IgD-negative memory B cell (primary cell): Measurements from ENCODE around the gene CLEC19A. TPM values are rescaled to one million over a fixed set of nuclear protein-coding genes. Genes with fewer than 3 reads are reported as not detected.

Experiments used
- H3K27ac Mint-ChIP-seq, 3 donors: one replicate each; pipeline ENCODE4 v1.8.0; 2020 to 2022; ENCODE audit warnings: mild to moderate bottlenecking in 3 of 3, mixed read lengths in 3 of 3, moderate library complexity in 1 of 3
- H3K27me3 Mint-ChIP-seq: one replicate; pipeline ENCODE4 v1.8.0; 2021; ENCODE audit warnings: mixed read lengths
- H3K36me3 Mint-ChIP-seq: one replicate; pipeline ENCODE4 v1.8.0; 2020; ENCODE audit warnings: mild to moderate bottlenecking, mixed read lengths
- H3K4me1 Mint-ChIP-seq, 3 donors: one replicate each; pipeline ENCODE4 v1.8.0; 2020 to 2022; ENCODE audit warnings: mixed read lengths in 3 of 3, mild to moderate bottlenecking in 1 of 3
- H3K4me3 Mint-ChIP-seq, 4 donors: one replicate each; pipeline ENCODE4 v1.8.0; 2020 to 2022; ENCODE audit warnings: mild to moderate bottlenecking in 4 of 4, mixed read lengths in 4 of 4, moderate library complexity in 3 of 4
- H3K9me3 Mint-ChIP-seq, 3 donors: one replicate each; pipeline ENCODE4 v1.8.0; 2020 to 2021; ENCODE audit warnings: mixed read lengths in 3 of 3, mild to moderate bottlenecking in 1 of 3
- polyA plus RNA-seq: library from polyadenylated mRNA; unstranded; fragments of 300-500 nt; fragmentation: Illumina TruSeq; gene quantifications from one replicate; pipeline ENCODE4 v1.2.3, GENCODE V29; 2021

Gene CLEC19A
- polyA plus RNA-seq, result not detected

DNA sequence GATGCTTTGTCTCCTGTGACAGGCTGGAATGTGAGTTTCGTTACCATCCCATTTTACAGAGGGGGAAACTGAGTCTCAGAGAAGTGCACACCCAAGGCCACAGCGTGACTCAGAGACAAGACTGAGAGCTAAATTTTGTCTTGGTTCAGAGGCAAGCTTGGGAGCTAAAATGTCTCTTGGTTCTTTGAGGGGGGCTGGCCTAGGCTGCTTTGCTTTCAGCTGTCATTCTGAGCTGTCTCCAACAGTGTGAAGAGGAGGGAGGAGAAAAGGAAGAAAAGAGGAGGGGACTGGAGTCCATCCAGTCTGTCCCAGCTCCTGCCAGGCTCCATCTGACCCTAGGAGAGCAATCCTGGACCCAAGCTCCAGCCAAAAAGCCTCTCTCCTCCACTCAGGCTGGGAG lies at the start of gene CLEC19A:
Gene CLEC19A, plus strand, starts transcription at position 301 of the 400 bp plus-strand sequence. CDS start 121 bp downstream, outside the sequence.
- Mint-ChIP-seq H3K36me3 (no peaks in the 10 kb centered on the region), H3K9me3 (no peaks in the 10 kb centered on the region), H3K4me1 (no peaks in the 10 kb centered on the region), H3K27me3 (no peaks in the 10 kb centered on the region), H3K27ac (no peak within 1 kb of the TSS), H3K4me3 (no peak within 1 kb of the TSS)

GRCh38 chr16:19235886-19236285 lies 49.6 kb upstream of the CLEC19A start:
- Mint-ChIP-seq H3K4me3 (no peak overlapping the region), H3K36me3 (peaks cover 14% of the 10 kb centered on the region), H3K9me3 (peaks cover 4 to 26% (median 10%) of the 10 kb centered on the region in 3 donors), H3K27me3 (no peaks in the 10 kb centered on the region), H3K27ac (no peak overlapping the region), H3K4me1 (no peaks in the 10 kb centered on the region)

GRCh38 chr16:19236561-19237209 lies 48.8 kb upstream of the CLEC19A start:
- Mint-ChIP-seq H3K36me3 (peaks cover 12% of the 10 kb centered on the region), H3K4me3 (no peak overlapping the region), H3K27ac (no peak overlapping the region), H3K4me1 (no peaks in the 10 kb centered on the region), H3K27me3 (no peaks in the 10 kb centered on the region), H3K9me3 (peaks cover 3 to 26% (median 10%) of the 10 kb centered on the region in 3 donors)

DNA sequence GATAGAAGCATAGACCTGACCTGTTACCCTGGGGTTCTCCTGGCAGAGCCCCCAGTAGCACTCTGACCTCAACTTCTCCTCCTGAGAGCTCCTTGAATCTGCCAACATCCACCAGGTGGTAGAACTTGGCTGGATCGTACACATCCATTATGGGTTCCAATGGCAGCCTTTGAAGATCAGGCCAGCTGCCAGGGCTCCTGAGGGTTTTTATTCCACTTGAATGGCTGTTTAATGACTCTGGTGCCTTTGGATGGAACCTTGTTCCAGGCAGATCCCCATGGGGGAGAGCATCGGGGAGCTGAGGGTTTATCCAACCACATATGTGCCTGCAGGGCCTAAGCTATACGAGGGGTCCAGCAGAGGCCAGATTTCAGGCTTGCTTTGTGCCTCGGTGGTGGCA lies 47.1 kb upstream of the CLEC19A start:
- peaks cover 9% of the 10 kb centered on the region for H3K36me3 Mint-ChIP-seq
- no peak overlapping the region for H3K4me3 Mint-ChIP-seq
- peaks cover 1 to 26% (median 14%) of the 10 kb centered on the region in 3 donors for H3K9me3 Mint-ChIP-seq
- H3K4me1 Mint-ChIP-seq, result no peaks in the 10 kb centered on the region
- H3K27me3 Mint-ChIP-seq, result no peaks in the 10 kb centered on the region
- no peak overlapping the region for H3K27ac Mint-ChIP-seq

DNA sequence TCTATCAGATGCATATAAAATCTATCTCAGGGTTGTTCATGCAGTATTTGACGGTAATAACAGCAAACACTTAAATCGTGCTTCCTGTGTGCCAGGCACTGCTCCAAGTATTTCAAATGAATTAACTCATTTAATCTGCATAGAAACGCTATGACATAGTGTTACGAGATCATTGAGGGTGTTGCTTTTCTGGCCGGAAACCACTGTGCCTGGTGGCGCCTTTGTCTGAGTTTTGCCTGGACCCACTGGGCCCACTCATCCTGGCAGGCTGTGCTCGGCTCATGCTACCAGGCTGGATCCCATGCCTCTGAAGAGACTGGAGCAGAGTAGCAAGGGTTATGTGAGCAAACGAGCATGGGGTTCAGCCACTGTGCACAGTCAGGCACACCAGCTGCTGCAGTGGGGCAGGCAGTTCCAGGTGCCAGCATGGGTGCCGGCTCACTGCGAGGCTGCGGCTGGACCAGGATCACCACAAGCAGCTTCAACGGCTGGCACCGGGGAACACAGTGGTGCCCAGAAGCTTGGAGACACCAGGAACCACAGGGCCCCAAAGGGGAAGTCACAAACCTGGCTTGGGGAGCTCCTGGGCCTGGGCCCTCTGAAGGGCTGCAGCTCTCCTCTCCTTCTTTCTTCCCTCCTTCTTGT lies 45.9 kb upstream of the CLEC19A start:
- Mint-ChIP-seq H3K36me3 (peaks cover 9% of the 10 kb centered on the region), H3K27ac (no peak overlapping the region), H3K9me3 (peaks cover 1 to 24% (median 14%) of the 10 kb centered on the region in 3 donors), H3K4me1 (no peaks in the 10 kb centered on the region), H3K27me3 (no peaks in the 10 kb centered on the region), H3K4me3 (no peak overlapping the region)

DNA sequence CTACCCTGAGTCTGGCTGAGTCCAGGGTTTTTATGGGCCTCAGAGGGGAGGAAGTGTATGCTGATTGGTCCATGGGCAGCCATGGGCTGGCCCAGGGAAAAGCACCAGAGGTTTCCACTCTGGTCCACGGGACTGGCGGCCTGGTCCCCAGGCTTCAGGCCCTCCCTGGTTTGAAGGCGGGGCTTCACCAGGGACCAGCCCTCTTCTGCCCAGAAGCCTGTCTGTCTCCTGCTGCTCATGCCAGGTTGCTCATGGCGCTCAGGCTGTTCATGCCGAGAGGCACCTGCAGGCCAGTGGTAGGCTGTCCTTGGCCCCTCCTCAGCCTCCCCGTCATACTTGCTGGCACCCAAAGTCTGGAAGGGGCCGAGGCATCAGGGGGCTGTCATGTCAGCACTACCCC lies 45.0 kb upstream of the CLEC19A start:
- Mint-ChIP-seq H3K4me3 (no peak overlapping the region), H3K9me3 (peaks cover 1 to 15% (median 7%) of the 10 kb centered on the region in 3 donors), H3K27ac (no peak overlapping the region), H3K27me3 (no peaks in the 10 kb centered on the region), H3K36me3 (peaks cover 8% of the 10 kb centered on the region), H3K4me1 (no peaks in the 10 kb centered on the region)

DNA sequence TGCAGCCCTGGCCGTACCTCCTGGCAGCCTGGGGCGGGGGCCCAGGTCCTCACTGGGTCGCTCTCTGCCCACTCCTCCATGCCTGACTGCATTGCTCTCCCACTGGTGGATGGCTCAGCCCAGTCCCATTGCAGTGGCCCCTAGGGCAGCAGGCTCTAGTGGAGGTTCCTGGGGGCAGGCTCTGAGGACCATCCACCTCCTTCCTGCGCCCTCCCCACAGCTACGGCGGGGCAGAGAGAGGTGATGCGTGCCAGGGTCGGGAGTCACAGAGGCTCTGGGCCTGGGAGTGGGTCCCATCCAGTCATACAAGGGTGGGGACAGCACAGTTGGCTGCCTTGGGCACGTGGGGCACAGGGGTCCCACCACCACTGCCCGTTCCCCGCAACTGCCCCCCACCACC lies 44.0 kb upstream of the CLEC19A start:
- peaks cover 0 to 6% (median 5%) of the 10 kb centered on the region in 3 donors for H3K9me3 Mint-ChIP-seq
- H3K4me3 Mint-ChIP-seq, result no peak overlapping the region
- H3K36me3 Mint-ChIP-seq, result peaks cover 6% of the 10 kb centered on the region
- no peaks in the 10 kb centered on the region for H3K4me1 Mint-ChIP-seq
- no peaks in the 10 kb centered on the region for H3K27me3 Mint-ChIP-seq
- no peak overlapping the region for H3K27ac Mint-ChIP-seq

DNA sequence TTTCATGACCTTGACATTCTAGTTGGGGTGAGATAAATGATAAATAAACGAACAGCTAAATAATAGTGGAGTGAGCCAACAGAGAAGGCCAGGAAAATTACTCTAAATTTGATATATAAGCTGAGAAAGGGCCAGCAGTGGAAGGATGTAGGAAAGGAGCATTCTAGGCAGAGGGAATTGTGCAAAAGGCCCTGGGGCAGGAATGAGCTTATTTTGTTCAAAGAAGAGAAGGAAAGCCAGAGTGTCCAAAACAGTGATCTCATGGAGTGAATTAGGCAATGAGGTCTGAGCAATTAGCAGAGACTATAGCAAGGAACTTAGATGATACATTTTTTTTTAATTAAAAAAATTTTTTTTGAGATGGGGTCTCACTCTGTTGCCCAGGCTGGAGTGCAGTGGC lies 43.3 kb upstream of the CLEC19A start:
- no peak overlapping the region for H3K27ac Mint-ChIP-seq
- no peak overlapping the region for H3K4me3 Mint-ChIP-seq
- no peaks in the 10 kb centered on the region for H3K4me1 Mint-ChIP-seq
- H3K27me3 Mint-ChIP-seq, result no peaks in the 10 kb centered on the region
- peaks cover 6% of the 10 kb centered on the region for H3K36me3 Mint-ChIP-seq
- H3K9me3 Mint-ChIP-seq, result peaks cover 0 to 6% (median 4%) of the 10 kb centered on the region in 3 donors

GRCh38 chr16:19242987-19243575 lies 42.5 kb upstream of the CLEC19A start:
- Mint-ChIP-seq H3K27me3 (no peaks in the 10 kb centered on the region), H3K4me1 (no peaks in the 10 kb centered on the region), H3K4me3 (no peak overlapping the region)

DNA sequence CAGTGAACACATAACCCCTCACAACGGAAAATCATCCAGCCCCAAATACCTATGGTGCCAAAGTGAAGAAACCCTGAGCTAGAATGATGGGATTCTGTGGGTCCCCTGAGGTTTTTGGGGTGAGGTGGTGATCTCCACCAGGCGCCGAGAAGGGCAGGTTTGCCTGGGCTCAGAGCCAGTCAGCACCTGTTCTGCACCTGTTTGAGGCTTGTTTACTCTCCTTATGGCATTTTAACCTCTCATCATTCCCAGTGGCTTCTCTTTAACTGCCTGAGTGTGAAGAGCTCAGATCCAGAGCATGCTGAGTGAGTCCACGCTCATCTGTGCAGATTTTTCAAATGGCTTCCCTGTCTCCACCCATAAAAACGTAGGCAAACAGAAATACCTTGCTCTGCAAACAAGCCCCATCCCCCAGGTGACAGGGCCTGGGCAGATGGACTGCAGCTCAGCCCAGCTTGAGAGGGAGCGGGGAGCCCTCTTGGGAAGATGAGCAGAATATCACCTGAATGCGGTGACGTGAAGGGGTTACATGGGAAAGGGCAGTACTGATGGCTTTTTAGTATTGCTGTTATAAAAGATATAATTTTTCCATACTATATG lies 40.1 kb upstream of the CLEC19A start:
- no peaks in the 10 kb centered on the region for H3K36me3 Mint-ChIP-seq
- no peaks in the 10 kb centered on the region for H3K27me3 Mint-ChIP-seq
- no peak overlapping the region for H3K4me3 Mint-ChIP-seq
- H3K27ac Mint-ChIP-seq, result no peak overlapping the region
- peaks cover 0 to 7% (median 2%) of the 10 kb centered on the region in 3 donors for H3K9me3 Mint-ChIP-seq
- H3K4me1 Mint-ChIP-seq, result peaks cover 0 to 3% (median 0%) of the 10 kb centered on the region in 3 donors

More at GRCh38 chr16:19242987-19243575, 42.5 kb upstream of the CLEC19A start:
- peaks cover 0 to 9% (median 4%) of the 10 kb centered on the region in 3 donors for H3K9me3 Mint-ChIP-seq
- H3K27ac Mint-ChIP-seq, result no peak overlapping the region
- peaks cover under 1% of the 10 kb centered on the region for H3K36me3 Mint-ChIP-seq

DNA sequence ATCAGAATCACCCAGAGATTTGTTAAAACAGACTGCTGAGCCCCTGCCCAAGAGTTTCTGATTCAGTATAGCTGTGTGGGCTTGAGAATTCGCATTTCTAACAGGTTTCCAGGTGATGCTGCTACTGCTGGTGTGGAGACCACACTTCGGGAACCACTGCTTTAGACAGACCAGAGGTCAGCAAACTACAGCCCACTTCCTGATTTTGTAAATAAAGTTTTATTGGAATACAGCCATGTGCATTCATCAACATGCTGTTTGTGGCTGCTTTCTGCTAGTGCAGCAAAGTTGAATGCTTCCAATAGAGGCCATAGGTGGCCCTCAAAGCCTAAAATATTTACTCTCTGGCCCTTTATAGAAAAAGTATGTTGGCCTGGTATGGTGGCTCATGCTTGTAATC lies 32.6 kb upstream of the CLEC19A start:
- H3K4me3 Mint-ChIP-seq, result no peak overlapping the region
- peaks cover 7% of the 10 kb centered on the region for H3K36me3 Mint-ChIP-seq
- H3K27ac Mint-ChIP-seq, result no peak overlapping the region
- peaks cover 0 to 3% (median 0%) of the 10 kb centered on the region in 3 donors for H3K4me1 Mint-ChIP-seq
- H3K27me3 Mint-ChIP-seq, result no peaks in the 10 kb centered on the region
- peaks cover 0 to 2% (median 2%) of the 10 kb centered on the region in 3 donors for H3K9me3 Mint-ChIP-seq

DNA sequence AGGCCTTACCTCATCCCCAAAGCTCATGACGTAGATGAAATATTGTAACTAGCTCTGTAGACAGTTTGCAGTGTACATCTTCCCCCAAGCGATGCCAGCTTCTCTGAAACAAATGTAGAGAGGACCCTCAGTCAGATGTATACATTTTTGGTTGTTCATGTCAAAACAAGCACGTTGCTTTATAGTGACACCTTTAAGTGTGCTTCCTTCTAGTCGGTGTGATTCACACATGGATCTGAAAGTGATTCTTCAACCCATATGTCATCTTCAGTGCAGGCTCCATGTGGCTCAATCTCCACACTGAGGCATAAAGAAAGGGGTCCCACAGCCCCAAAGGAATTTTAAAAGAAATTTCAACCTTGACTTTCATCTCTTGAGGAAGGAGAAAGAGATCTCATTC lies 30.9 kb upstream of the CLEC19A start:
- Mint-ChIP-seq H3K4me3 (no peak overlapping the region), H3K36me3 (peaks cover 7% of the 10 kb centered on the region), H3K27me3 (no peaks in the 10 kb centered on the region), H3K9me3 (no peaks in the 10 kb centered on the region), H3K4me1 (no peaks in the 10 kb centered on the region), H3K27ac (no peak overlapping the region)

- H3K4me3 Mint-ChIP-seq, result no peak overlapping the region
- H3K9me3 Mint-ChIP-seq, result peaks cover 2 to 25% (median 8%) of the 10 kb centered on the region in 3 donors
- H3K36me3 Mint-ChIP-seq, result no peaks in the 10 kb centered on the region
- H3K4me1 Mint-ChIP-seq, result peaks cover 0 to under 1% (median 0%) of the 10 kb centered on the region in 3 donors
- no peaks in the 10 kb centered on the region for H3K27me3 Mint-ChIP-seq
- H3K27ac Mint-ChIP-seq, result no peak overlapping the region
Measured at GRCh38 chr16:19264123-19264673, 21.3 kb upstream of the CLEC19A start.

DNA sequence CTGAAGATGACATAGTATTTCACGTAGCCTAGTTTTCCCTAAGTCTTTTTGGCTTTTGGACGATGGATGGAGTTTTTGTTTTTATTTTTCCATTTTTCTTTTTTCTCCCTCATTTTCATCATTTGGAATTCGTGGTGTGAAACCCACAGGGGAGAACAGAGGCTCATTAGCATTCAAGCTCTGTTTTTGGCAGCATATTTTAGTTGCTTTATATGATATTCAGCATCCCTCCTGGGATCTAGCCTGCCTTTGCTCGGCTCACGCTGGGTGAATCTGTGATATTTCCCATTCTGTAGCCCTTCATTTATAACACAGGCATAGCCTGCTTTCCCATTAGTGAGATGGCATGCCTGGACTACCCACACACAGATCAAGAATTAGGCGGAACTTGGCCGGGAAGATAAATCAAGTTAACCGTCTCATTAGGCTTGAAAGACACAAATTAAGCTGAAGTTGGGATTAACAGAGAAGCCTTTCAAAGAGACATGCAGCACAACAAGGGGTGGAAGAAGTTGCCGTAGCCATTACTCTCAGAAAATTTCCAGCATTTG lies 20.1 kb upstream of the CLEC19A start:
- Mint-ChIP-seq H3K36me3 (no peaks in the 10 kb centered on the region), H3K4me1 (peaks cover 0 to 2% (median 0%) of the 10 kb centered on the region in 3 donors), H3K4me3 (no peak overlapping the region), H3K27ac (no peak overlapping the region), H3K9me3 (peaks cover 2 to 25% (median 8%) of the 10 kb centered on the region in 3 donors), H3K27me3 (no peaks in the 10 kb centered on the region)

DNA sequence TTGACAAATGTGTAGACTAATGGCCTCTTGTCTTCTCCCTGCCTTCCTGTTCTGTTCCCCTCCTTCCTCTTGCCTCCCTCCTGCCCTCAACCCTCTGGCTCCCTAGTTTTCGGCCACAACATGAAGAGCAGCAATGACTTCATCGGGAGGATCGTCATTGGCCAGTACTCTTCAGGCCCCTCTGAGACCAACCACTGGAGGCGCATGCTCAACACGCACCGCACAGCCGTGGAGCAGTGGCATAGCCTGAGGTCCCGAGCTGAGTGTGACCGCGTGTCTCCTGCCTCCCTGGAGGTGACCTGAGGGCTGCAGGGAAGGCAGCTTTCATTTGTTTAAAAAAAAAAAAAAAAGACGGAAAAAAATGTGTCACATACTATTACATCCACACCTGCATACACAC lies 18.8 kb upstream of the CLEC19A start:
- H3K27me3 Mint-ChIP-seq, result no peaks in the 10 kb centered on the region
- H3K36me3 Mint-ChIP-seq, result no peaks in the 10 kb centered on the region
- no peak overlapping the region for H3K27ac Mint-ChIP-seq

More for the DNA sequence above, 18.8 kb upstream of the CLEC19A start:
- Mint-ChIP-seq H3K4me1 (peaks cover 0 to 2% (median 0%) of the 10 kb centered on the region in 3 donors), H3K9me3 (peaks cover 2 to 25% (median 8%) of the 10 kb centered on the region in 3 donors), H3K4me3 (no peak overlapping the region)
